ENCODE measurements around the gene NUDT22.
"Not testable (repeated sequence)": the region's sequence is repeated elsewhere in the genome, so short reads cannot be mapped to it uniquely, and the experiment has no call there.

NUDT22 gene

DNA sequence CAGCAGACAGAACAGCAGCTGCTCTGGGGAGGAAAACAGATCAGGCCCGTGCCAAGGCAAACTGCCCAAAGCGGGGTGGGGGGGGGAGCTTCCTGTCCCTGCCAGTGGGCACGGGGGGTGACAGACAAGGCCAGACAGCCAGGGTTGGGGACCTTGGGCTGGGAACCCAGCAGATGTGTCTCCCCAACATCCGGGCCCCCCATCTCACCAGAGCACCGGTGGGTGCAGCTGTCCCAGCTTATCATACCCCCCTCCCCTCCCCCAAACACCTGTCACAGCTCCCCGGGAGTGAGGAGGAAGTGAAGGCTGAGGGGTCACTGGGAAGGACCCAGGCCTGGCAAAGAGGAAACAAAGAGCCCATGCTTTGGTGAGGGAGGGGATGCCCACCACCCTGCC lies 19.3 kb downstream of the NUDT22 start:
- no peak for DNase-seq

DNA sequence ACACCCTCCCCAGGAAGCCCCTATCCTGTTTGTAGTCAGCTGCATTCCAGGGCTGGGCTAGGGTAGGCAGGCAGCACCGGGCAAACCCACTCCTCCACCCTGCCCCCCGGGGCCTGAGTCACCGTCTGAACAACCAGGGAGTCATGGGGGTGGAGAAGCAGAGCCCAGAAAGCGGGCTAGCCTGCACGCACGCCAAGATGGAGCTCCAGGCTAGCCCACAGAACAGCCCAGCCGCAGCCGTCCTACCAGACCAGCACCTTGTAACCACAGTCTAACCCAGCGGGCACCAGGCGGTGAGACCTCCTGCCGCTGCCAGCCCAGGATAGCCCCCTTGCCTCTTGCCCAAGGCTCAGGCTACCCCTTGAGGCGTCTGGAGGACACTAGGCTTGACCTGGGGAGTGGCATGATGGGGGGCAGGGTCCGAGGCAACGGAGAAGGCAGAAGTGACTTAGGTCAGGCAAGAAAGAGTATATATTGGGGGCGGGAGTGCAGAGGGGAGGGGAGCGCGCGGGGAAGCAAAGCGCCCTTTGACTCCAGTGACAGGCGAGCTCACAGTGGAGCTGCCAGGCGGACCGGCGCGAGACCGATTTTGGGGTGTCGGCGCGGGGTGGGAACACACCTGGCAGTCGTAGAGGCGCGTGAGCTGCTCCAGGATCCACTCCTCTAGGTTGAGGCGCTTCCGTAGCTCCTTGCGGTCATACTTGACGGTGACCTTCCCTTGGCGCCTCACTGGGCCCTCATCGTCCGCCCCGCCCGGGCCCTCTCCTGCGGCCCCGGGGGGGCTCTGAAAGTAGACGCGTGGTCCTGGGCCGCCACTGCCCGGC lies 19.9 kb downstream of the NUDT22 start:
- peak; percentile 51 for DNase-seq

DNA sequence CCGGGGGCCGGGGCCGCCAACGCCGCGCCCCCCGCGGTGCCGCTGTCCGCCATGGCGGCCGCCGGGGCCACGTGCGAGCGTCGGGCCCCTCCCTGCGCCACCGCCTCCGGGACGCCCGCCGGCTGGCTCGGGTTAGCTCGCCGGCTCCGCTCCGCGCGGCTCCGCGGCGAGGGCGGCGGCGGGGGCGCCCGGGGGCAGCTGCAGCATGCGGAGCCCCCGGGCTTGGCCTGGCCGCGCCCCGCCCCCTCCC lies 20.5 kb downstream of the NUDT22 start:
- not testable (repeated sequence) for DNase-seq

DNA sequence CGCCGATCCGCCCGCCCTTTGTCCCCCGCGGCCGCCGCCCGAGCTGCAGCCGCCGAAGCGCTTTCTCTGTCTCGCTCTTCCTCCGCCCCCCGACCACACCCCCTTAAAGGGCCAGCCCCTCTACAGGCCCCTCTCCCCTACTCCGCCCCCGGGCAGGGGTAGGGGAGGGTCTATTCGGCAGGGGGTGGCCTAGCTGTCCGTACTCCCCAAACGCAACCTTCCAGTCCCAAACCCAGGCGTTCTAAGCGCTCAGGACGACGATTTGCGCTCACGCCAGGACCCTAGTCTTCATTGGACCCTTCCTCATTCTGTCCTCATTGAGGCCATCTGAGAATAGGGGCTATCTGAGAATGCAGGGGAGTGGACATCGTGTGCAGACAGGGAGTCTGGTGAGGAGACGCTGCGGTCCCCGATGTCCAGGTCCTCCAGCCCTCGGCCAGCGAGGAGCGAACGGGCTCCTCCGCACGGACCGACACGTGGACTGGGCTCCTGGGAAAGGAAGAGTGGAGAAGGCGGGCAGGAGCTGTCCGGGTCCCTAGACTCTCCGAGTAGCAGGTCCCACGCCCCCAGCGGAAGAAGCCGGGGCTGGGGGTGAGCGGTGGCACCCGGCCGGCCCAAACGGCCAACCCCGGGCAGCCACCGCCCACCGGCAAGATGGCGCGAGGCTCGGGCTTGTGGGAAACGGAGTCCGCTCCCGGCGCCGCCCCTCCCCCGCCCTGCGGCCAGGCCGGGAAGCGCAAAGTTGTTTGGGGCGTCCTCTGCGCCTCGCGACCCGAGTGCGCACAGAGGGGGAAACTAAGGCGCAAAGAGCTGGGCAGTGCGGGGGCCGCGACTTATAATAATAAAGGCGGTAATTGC lies 21.0 kb downstream of the NUDT22 start, which contains the start of gene PPP1R14B:
Gene PPP1R14B, minus strand, starts transcription at position 73 of the 858 bp plus-strand sequence. CDS start 270 bp downstream, outside the sequence.
- DNase-seq: peak; percentile 75

DNA sequence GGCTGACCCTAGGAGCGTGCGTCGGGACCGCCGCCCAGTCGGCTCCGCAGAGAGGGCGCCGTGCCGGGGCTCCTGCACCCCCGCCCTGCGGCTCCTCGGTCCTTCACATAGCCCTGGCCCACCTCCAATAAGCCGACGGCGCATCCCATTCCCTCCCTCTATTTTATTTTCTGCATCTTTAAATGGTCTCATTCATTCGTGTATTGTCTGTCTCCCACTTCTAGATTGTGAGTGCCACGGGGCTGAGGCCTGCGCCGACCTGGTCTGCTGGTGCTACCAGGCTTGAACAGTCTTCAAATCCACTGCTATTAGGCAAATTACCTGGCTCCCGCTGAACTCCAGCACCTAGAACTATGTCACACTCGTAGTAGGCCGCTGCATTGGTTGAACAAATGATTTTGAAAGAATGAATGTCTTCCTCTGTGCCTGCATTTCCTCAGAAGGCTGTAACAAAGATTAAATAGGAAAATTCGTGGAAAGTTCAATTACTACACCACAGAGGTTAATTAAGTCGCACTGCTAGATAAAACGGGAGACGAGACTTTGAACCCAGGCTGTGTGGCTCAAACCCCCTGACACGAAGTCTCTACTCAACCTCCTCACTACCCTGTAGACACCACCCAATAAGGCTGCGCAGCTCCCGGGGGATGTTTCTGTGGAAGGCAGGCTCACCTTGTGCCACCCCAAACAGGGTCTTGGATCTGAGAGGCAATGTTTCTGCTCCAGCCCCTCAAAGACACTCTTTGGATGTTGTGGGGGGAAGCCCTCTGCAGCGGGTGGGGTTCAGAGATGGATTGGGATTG lies 21.9 kb downstream of the NUDT22 start:
- no peak for DNase-seq

DNA sequence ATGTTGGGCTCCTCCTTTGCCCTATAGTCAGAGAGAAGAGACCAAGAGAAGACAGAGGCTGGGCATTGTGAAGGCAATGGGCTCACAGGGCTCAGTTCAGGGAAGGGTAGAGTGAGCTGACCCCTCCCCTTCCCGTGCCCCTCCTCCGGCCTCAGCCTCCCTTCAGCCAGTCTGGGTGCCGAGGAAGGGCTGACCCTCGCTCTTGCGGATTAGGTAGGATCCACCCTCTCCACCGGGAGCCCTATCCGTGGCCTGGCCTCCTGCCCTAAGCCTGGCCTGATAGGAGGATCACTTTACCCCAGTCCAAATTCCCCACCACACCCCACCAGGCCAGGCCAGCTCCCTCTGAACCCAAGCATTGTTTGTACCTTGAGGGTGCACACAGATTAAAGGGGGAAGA lies 22.5 kb downstream of the NUDT22 start:
- DNase-seq: no peak

DNA sequence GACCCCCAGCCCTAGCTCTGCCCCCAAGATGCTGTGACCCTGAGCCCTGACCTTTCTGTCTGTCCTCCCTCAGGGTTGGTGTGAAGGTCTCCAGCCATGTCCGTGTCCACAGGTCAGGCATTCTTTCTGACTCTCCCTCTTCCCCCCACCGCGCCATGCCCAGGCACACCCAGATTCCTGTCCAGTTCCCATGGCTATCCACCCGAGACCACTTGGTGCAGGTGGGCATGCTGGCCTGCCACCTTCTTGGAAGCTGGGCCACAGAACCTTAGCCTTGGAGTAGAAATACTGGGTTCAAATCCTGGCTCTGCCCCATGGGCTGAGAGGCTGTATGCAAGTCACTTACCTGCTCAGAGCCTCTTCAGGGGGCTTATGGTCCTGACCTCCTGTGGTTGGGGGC lies 23.0 kb downstream of the NUDT22 start:
- no peak for DNase-seq

DNA sequence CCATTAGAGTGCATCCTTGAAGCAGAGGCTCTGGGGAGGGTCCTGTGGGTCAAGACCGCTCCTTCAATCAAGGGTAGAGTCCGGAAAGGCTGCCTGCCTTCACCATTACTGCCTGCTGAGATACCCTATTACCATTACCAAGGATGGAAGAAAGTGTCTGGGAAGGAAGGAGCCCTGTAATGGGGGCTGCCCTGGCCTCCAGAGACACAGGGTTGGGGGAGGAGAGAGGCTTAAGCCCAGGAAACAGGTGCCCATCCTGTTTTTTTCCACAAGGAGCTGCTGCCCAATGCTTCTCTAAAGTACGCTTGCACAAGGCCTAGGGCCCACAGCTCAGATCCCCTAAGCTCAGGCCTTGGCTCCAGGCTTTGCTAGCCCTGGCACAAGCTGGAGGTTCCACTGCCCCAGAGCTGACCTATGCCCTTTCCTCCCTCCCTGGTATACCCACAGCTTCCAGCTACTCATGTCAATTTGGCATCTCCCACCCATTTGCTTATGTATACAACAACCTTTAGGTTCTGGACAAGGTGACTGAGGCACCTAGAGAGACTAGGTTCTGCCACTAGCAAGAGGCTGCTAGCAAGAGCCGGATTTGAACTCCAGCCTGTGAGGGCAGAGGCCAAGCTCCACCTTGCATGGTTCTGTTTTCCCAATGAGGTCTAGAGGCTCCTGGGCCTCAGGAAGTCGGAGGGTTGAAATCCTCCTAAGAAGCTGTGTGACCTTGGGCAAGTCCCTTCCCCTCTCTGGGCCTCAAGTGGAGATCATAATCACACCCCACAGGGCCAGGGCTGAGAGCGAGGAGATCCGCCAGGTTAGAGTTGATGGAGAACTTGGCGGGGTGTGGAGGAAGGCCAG lies 23.7 kb downstream of the NUDT22 start:
- DNase-seq: no peak

DNA sequence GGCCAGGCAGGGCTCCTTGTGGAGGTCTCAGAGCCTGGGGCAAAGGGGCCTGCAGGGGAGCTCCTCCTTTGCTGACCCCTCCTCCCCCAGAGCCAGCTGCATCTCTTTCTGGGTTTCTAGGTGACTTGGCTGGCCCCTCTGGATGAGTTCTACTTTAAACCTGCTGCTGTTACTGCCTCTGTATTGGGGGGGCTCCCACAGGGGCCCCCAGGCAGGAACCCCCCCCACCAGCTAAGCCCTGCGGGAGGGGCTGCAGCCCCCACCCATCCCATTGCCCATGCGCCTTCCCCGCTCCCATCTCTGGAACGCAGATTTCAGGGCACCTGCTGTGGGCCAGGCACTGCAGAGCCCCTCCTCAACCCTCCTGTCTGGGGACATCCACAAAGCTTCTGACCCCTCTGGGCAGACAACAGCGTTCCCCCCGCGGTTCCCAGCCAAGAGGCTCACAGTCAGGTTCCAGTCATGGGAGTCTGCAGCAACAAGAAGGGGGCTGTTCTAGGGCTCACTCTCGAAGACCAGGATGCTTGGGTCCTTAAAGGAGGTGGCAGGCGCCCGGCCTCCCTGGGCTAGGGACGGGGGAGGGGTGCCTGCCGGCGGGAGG lies 24.4 kb downstream of the NUDT22 start:
- no peak for DNase-seq

DNA sequence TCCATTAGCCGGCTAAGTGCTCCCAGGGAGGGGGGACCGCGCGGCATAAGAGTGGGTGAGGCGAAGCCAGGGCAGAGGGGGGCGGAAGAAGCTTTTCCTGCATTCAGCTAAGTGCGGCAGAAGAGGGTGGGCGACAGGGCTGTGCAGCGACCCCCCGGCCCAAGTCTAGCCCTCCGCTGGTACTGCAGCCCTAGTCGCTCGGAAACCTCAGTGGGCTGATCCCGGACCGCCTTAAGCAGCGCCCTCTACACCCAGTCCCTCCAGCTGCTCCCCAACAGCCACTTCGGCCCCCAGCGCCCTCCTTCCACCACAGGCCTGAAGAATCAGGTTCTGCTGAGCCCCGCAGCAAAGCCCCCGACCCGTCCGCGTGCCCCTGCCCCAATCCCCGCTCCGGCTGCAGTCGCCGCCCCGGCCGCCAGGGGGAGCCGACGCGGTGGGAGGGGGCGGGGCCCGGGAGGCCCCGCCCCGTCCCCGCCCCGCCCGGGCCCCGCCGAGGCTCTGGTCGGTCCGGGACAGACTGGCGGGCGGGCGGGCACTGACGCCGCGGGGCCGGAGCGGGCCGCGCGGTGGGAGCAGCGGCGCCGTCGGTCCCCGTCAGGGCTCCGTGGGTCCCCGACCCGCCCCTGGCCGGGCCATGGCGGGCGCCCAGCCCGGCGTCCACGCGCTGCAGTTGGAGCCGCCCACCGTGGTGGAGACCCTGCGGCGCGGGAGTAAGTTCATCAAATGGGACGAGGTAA lies 25.1 kb downstream of the NUDT22 start, which contains the start of gene PLCB3:
Gene PLCB3, plus strand, starts transcription at position 515 of the 737 bp plus-strand sequence. Its CDS starts 120 bp downstream, at position 635.
- DNase-seq: no peak

DNA sequence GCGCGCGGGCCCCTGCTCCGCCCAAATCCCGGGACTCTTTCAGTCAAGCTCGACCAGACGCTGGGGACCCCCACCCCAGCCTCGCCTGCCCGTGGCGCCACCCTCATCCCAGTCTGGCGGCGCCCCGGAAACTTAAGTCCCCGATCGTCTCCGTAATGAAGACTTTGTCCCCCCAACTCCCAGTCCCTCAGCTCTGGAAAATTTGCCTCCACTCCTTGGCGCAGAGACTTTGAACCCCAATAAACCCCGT lies 25.6 kb downstream of the NUDT22 start:
- no peak for DNase-seq

DNA sequence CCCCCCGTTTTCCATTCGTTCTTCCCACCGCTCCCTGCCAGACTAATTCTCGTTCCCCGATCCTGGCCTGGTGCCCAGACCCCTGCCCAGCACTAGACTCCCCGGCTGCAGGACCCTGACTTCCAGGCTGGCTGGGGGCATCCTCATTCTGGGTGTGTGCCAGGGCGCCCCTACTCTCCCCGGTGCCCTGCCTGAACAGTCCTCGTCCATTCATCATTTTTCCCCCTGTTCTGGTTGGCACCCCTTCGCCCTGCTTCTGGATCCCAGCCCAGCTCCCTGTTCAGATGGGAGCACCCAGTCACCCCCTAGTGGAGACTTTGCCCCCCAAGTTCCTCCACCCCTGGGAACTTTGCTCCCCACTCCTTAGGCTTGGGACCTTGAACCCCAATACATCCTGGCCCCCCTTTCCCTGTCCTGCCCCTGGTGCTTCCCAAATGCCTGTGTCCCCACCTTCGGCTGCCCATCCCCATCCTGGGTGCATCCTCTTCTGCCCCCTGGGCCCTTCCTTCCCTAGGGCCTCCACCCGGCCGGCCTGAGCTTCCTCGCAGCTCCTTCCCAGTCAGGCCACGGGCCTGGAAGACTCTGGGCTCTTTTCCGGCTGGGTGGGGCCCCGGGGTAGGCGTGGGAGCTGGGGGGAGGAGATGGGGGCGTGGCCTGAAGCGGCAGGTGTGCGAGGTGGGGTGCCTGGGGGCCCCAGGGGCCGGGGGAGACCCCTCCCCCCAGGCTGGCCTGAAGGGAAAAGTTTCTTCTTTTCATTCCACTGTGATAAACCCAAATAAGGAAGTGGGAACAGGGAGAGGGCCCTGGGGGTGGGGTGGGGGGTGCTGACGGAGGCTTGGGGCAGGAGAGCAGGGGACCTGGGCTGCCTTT lies 26.2 kb downstream of the NUDT22 start:
- DNase-seq: no peak

DNA sequence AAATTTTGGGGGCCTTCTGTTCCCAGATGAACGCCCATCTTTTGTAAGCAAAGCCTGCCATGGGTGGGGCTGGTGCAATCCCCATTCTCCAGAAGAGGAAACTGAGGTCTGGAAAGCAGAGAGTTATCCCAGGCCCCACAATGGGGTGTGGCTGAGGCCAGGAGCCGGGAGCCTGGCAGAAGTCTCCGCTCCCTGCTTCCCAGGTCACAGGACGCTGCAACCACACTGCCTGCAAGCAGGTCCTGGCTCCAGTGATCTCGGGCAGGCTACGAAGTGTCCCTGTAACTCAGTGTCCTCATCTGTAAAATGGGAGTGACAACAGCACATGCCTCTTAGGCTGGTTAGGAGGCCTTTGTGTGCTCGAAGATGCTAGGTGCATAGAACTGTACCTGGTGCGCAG lies 27.0 kb downstream of the NUDT22 start:
- DNase-seq: no peak

DNA sequence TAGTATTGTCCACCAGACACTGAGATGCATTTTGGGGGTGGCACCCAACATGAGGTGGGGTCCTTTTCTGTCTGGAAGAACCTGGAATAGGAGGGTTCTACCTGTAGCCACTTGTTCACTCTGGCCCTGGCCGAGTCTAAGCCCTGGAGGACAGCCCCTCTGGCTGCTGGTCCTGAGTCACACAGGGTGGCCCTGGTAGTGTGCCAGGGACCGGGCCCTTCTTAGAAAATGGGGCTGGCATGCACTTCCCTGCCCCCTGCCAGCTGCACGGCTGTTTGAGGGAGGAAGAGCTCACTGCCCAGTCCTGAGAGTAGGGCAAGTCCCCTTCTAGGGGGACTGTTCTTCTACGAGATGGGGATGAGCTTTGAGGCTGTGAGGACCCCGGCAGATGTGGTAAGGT lies 27.4 kb downstream of the NUDT22 start:
- DNase-seq: no peak

DNA sequence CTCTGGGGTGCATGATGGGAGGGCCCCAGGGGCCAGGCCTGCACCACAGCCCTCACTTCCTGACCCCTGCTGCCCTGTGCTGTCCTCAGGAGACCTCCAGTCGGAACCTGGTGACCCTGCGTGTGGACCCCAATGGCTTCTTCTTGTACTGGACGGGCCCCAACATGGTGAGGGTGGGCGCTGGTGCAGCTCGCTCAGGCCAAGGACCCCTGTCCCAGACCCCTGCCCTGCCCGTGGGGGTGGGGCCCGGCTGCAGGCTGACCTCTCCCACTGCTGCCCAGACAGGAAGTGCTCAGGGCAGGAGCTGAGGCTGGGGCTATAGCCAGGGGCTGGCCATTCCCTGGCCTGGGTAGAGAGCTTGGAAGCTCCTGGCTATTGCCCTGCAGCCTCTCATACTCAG lies 28.3 kb downstream of the NUDT22 start:
- no peak for DNase-seq

DNA sequence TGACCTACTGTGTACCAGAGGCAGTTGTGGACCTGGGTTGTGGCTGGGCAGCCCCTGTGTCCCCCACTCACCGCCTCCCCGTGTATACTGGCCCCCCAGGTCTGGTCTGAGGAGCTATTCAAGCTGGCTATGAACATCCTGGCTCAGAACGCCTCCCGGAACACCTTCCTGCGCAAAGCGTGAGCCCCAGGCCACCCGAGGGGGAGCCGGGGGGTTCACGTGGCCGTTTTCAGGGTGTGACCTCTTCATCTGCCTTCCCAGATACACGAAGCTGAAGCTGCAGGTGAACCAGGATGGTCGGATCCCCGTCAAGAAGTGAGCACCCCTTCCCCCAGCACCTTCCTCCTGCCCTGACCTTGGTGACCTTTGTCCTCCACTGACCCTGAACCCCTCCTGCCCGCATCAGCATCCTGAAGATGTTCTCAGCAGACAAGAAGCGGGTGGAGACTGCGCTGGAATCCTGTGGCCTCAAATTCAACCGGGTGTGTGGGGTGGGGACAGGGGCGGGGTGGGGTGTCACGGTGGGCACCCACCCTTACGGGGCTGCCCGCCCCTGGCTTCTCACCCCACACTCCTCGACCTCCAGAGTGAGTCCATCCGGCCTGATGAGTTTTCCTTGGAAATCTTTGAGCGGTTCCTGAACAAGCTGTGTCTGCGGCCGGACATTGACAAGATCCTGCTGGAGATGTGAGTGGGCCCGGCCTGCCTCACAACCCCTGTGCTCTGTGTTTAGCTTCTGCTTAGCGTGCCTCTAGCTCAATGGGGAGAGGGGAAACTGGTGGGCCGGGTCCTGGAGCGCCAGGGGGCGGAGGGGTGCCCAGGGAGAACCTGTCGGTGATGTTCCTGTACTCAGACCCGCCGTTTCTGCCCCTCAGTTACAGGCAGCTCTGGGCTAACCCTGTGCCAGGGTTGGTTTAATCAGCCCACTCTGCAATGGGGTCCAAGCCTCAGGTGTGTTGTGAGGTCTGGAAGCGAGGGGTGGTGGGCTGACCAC lies 29.4 kb downstream of the NUDT22 start:
- no peak for DNase-seq

DNA sequence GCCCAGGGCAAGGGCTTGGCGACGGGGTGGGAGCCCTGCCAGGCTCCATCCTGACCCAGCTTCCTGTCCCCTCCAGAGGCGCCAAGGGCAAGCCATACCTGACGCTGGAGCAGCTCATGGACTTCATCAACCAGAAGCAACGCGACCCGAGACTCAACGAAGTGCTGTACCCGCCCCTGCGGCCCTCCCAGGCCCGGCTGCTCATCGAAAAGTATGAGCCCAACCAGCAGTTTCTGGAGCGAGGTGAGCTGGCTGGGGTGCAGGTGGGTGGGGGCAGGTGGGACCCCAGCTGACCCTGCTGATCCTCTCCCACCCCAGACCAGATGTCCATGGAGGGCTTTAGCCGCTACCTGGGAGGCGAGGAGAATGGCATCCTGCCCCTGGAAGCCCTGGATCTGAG lies 30.2 kb downstream of the NUDT22 start:
- no peak for DNase-seq

DNA sequence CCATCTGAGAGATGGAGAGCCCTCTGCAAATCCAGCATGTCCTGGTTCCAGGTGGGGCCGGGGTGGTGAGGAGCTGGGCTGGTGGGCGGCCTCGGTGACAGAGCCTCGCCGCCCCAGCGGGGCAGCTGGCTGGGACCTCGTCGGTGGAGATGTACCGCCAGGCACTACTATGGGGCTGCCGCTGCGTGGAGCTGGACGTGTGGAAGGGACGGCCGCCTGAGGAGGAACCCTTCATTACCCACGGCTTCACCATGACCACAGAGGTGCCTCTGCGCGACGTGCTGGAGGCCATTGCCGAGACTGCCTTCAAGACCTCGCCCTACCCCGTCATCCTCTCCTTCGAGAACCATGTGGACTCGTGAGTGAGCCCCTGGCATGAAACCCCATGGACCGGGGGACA lies 32.3 kb downstream of the NUDT22 start:
- no peak for DNase-seq

DNA sequence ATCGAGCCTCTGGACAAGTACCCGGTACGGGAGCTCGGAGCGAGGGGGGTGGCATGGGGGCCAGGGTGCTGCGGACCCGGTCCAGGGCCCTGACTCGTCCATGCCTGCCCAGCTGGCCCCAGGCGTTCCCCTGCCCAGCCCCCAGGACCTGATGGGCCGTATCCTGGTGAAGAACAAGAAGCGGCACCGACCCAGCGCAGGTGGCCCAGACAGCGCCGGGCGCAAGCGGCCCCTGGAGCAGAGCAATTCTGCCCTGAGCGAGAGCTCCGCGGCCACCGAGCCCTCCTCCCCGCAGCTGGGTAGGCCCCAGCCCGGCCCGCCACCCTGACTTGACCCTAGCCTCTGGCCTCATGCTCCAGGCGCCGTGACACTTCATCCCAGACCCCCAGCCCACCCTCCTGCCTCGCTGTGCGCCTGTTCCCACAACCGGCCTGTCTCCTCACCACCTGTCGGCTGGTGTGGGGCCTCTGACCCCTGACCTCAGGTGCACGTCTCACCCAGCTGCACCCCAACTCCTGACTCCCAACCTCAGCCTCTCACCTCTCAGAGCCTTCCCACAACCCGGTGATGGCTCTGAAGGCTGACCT lies 33.0 kb downstream of the NUDT22 start:
- no peak for DNase-seq

Measured in NCI-H2029 treated with DMSO at 0.1 percent for 48 hours (cell line).